HUDEP-2 (cell line): ENCODE measurements around the gene DDX1.
"Not testable (repeated sequence)": the region's sequence is repeated elsewhere in the genome, so short reads cannot be mapped to it uniquely, and the experiment has no call there.

Experiments used
- DNase-seq, 76 experiments: peaks; one replicate each; lab custom pipeline; 2025; ENCODE audit not compliant: unreplicated experiment in 76 of 76; lab: John Stamatoyannopoulos, UW

The DDX1 gene

DNA sequence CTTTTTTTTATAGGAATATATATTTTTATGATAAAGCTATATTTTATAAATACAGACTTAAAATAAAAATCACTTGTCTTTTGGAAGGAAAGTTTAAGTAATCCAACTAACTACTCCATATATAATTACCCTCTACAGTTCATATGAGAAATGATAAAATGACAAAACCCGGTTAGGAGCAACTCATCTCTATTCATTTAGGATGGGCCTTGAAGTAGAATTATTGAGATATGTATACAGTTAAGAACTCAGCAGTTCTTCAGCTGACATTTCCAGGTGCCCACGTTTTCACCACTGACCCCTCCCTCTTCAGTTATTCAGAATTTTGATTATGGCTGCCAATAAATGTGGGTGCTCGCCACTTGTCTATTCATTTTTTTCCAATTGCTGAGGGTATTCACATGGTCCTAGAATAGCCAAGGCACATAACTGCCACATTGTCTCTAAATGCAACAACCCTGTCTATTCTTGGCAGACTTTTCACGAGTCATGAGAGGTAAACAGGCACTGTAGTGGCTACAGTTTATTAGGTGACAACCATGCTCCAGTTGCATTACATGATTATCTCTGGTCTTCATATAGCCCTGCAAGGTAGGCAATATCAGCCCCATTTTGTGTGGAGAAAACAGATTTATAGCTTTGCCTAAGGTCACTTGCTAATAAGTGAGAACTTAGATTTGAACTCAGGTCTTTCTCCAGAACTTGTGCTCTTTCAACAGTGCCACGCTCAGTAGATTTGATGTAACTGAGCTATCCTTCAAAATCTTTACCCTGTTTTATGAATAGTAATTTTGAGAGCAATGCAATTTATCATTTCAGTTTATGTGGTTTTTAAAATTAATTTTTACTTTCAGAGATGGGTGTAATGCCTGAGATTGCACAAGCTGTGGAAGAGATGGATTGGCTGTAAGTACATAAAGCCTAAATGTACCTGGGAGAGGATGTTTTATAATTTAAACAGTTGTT lies 2.9 kb downstream of the DDX1 start:
- DNase-seq = peak in 49 of 76 experiments; percentile 5 to 85 (median 63)

DNA sequence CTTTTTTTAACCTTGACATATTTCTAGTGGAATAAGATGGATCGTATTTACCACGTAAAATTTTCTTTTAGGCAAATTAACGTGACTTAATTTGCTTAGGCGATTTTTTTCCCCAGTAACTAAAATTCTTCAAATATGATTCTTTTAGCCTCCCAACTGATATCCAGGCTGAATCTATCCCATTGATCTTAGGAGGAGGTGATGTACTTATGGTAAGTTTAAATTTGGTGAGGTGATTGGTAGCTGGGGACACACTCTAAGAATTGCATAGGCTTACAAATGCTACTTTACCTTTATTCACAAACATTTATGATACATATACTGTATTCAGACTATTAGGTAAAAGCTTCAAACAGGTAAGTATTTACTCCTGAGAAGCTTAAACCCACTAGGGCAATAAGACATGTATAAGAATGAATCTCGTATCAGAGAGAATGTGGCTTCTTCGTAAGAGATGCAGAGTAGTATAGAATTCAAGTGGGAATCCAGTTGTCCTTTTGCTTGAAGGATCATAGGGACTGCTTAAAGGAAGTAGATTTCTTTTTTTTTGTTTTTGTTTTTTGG lies 3.8 kb downstream of the DDX1 start:
- DNase-seq = no peak

GRCh38 chr2:15595936-15596335 lies 4.3 kb downstream of the DDX1 start:
- DNase-seq = no peak

DNA sequence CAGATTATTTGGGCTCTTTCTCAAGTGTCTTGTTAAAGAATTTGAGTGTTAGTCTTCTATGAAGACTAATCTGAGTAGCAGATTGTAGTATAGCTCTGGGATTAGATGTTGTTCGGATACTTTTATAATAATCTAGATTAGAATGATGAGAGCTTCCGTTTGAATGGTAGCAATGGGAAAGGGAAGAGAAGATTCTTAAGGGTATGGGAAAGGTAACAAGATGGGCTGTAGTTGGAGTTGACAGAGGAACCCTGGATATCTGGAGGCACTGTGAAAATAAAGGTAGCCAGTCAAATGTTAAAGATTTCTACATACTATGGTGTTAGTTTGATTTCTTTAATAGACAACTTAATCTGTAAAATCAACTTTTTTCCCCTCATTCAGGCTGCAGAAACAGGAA lies 4.7 kb downstream of the DDX1 start:
- DNase-seq = no peak

DNA sequence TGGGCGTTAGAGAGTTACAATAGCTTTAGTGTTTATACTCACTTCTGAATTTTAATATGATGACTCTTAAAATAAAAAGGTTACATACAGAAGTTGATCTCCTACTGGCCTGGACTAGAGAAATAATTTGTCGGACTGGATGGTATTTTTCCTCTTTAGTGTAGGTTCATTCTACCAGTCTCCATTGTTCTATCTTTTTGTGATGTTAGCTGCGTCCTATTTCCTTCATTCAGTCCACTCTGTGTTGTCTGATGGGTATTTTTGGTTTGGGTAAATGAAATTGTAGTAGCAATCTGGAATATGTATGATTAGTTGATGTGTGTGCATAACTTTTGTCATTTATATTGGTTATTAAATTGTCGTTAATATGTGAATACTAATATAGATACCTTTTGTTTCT lies 5.3 kb downstream of the DDX1 start:
- DNase-seq = no peak

DNA sequence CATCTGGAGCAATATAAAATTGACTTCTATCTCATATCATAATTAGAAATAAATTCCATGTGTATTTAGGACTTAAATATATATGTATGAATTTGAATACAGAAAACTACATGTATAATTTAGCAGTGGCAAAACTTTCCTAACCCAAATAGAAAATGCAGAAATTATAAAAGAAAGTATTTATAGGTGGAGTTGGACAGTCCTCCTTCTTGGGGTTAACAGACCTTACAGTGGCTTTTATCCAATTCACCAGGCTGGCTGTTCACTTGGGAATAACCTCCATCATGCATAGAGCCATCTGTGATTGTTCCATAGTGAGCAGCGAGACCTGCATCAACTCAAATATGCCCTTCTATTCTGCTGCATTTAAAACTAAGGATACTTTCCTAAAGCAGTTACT lies 8.3 kb downstream of the DDX1 start:
- DNase-seq = no peak

- no peak for DNase-seq
These were observed 10.0 kb downstream of the DDX1 start for GRCh38 chr2:15601681-15602080.

DNA sequence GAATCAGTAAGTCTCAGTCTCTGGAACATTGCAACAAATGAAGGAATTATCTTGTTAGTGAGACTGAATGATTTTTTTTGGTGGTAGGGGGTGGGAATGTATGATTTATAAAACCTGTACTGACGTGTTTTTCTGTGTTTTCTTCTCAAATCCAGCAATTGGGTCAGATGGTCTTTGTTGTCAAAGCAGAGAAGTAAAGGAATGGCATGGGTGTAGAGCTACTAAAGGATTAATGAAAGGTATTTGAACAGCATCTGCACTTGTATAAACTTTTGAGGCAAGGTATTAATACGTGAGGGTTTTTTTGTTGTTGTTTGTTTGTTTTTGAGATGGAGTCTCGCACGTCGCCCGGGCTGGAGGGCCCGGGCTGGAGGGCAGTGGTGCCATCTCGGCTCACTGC lies 10.7 kb downstream of the DDX1 start:
- no peak for DNase-seq

DNA sequence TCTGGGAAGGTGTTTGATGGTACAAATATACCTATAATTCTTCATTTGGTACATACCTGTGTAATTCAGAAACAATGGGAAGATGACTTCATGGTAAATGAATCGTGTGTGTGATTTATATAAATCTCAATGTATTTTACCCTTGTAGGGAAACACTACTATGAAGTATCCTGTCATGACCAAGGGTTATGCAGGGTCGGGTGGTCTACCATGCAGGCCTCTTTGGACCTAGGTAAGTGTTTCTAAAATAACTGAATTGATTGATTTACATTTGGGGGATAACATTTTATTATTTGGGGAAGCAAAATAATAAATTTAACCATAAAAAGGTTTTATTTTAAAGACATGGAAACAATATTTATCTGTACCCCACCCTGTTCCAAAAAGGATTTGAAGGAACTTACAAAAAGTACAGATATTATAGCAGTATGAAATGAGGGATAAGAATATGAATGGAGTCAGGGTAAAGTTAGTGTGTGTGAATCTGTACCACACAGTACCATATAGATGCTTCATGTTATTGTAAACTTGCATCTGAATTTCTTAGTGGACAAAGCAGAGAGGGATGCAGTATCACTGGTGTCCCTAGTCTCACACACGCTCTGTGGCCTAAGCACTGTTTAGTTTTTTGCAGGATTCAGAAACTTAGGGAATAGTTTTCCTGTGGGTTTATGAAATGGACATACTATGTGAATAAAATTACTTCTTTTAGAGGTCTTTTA lies 11.5 kb downstream of the DDX1 start:
- DNase-seq = no peak

DNA sequence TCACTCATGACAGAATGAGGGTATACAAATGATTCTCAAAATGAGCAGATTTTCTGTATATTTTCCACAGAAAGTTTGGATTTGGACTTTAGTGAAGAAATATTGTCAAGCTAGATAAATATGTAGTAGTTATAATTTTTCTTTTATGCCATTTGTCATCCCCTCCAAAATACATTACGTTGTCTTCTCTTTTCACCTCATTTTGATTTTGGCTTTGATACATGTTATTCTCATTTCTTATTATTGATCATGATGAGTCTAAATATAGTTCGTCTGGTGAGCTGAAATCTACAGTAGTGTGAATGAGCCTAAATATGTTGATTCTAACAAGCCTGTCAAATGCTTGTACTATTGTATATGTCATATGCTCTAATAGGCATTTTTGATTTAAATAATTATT lies 12.3 kb downstream of the DDX1 start:
- no peak for DNase-seq

- DNase-seq = no peak
These were observed 14.1 kb downstream of the DDX1 start for GRCh38 chr2:15605721-15606120.

- DNase-seq = no peak
These were observed 15.1 kb downstream of the DDX1 start for GRCh38 chr2:15606481-15607441.

GRCh38 chr2:15607709-15608391 lies 16.2 kb downstream of the DDX1 start:
- DNase-seq = no peak

- DNase-seq = no peak
These were observed 16.7 kb downstream of the DDX1 start for GRCh38 chr2:15608392-15608761.

- no peak for DNase-seq
These were observed 17.8 kb downstream of the DDX1 start for GRCh38 chr2:15609341-15610042.

DNA sequence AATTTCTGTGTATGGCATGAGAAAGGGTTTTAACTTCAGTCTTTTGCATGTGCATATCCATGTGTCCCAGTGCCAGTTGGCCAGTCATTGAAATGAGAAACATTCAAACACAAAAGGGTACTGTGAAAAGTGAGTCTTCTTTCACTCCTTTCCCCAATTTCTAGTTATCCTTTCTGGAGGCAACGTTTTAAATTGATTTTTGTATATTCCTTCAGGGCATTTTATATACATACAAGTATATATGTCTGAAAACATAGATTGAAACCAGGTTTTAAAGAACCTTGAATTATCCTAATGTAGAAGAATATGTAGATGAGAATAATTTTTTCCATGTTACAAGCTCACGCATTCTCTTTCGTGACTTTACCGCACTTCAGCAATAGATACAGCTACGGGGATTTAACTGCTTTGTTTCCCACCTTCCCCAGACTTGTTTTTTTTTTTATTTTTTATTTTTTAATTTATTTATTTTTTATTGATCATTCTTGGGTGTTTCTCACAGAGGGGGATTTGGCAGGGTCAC lies 18.8 kb downstream of the DDX1 start:
- DNase-seq = no peak

GRCh38 chr2:15612101-15612500 lies 20.4 kb downstream of the DDX1 start:
- DNase-seq = not testable (repeated sequence)

- no peak for DNase-seq
These were observed 22.2 kb downstream of the DDX1 start for GRCh38 chr2:15613736-15614429.
